ENCODE measurements around the gene ABCA7.
A peak's percentile ranks its signal among the peaks of the same experiment; 100 is the strongest.

The ABCA7 gene

GRCh38 chr19:1011831-1012333 is 28.0 kb upstream of the ABCA7 start:
- Histone ChIP-seq H3K4me1 (ENCODE audit: control insufficient read depth, insufficient read depth, low read length, poor library complexity, severe bottlenecking) (peaks cover 14% of the 10 kb centered on the region), H3K36me3 (ENCODE audit: control insufficient read depth, insufficient read depth, low read length) (peaks cover 54% of the 10 kb centered on the region), H3K27ac (ENCODE audit: low read depth, low read length, severe bottlenecking) (no peak overlapping the region), H3K4me3 (ENCODE audit: extremely low read depth, insufficient read depth, low read length, poor library complexity, severe bottlenecking) (no peak overlapping the region), H3K9me3 (ENCODE audit: control insufficient read depth, low read length) (no peaks in the 10 kb centered on the region)
- WGBS, 2 experiments (ENCODE audit: insufficient coverage in 2 of 2) = 95 to 97% methylated on average over 35 to 36 of the region's 36 CpGs

GRCh38 chr19:1012334-1012733 is 27.6 kb upstream of the ABCA7 start:
- no peaks in the 10 kb centered on the region for H3K9me3 ChIP-seq (ENCODE audit: control insufficient read depth, low read length)
- WGBS, 2 experiments (ENCODE audit: insufficient coverage in 2 of 2) = 94 to 97% methylated on average over 17 to 18 of the region's 18 CpGs
- no peak overlapping the region for H3K27ac ChIP-seq (ENCODE audit: low read depth, low read length, severe bottlenecking)
- peaks cover 19% of the 10 kb centered on the region for H3K4me1 ChIP-seq (ENCODE audit: control insufficient read depth, insufficient read depth, low read length, poor library complexity, severe bottlenecking)
- H3K4me3 ChIP-seq (ENCODE audit: extremely low read depth, insufficient read depth, low read length, poor library complexity, severe bottlenecking) = no peak overlapping the region
- peaks cover 54% of the 10 kb centered on the region for H3K36me3 ChIP-seq (ENCODE audit: control insufficient read depth, insufficient read depth, low read length)

- peaks cover 28% of the 10 kb centered on the region for H3K4me1 ChIP-seq (ENCODE audit: control insufficient read depth, insufficient read depth, low read length, poor library complexity, severe bottlenecking)
- 95 to 99% methylated on average over 8 to 10 of the region's 10 CpGs for WGBS, 2 experiments (ENCODE audit: insufficient coverage in 2 of 2)
- no peak overlapping the region for H3K4me3 ChIP-seq (ENCODE audit: extremely low read depth, insufficient read depth, low read length, poor library complexity, severe bottlenecking)
- H3K9me3 ChIP-seq (ENCODE audit: control insufficient read depth, low read length) = no peaks in the 10 kb centered on the region
- no peak overlapping the region for H3K27ac ChIP-seq (ENCODE audit: low read depth, low read length, severe bottlenecking)
- H3K36me3 ChIP-seq (ENCODE audit: control insufficient read depth, insufficient read depth, low read length) = peaks cover 57% of the 10 kb centered on the region
These were observed 26.7 kb upstream of the ABCA7 start for GRCh38 chr19:1013218-1013617.

GRCh38 chr19:1014161-1015060 is 25.5 kb upstream of the ABCA7 start:
- peaks cover 65% of the 10 kb centered on the region for H3K36me3 ChIP-seq (ENCODE audit: control insufficient read depth, insufficient read depth, low read length)
- no peak overlapping the region for H3K4me3 ChIP-seq (ENCODE audit: extremely low read depth, insufficient read depth, low read length, poor library complexity, severe bottlenecking)
- no peaks in the 10 kb centered on the region for H3K9me3 ChIP-seq (ENCODE audit: control insufficient read depth, low read length)
- H3K4me1 ChIP-seq (ENCODE audit: control insufficient read depth, insufficient read depth, low read length, poor library complexity, severe bottlenecking) = peaks cover 36% of the 10 kb centered on the region
- H3K27ac ChIP-seq (ENCODE audit: low read depth, low read length, severe bottlenecking) = no peak overlapping the region
- 95 to 96% methylated on average over 41 to 49 of the region's 49 CpGs for WGBS, 2 experiments (ENCODE audit: insufficient coverage in 2 of 2)

- H3K27ac ChIP-seq (ENCODE audit: low read depth, low read length, severe bottlenecking) = no peak overlapping the region
- 92 to 97% methylated on average over 29 of the region's 29 CpGs for WGBS, 2 experiments (ENCODE audit: insufficient coverage in 2 of 2)
These were observed 24.7 kb upstream of the ABCA7 start for GRCh38 chr19:1015061-1015781.

GRCh38 chr19:1015782-1016646 is 23.9 kb upstream of the ABCA7 start:
- Histone ChIP-seq H3K9me3 (ENCODE audit: control insufficient read depth, low read length) (no peaks in the 10 kb centered on the region), H3K36me3 (ENCODE audit: control insufficient read depth, insufficient read depth, low read length) (peaks cover 55% of the 10 kb centered on the region), H3K27ac (ENCODE audit: low read depth, low read length, severe bottlenecking) (peak overlapping the region; percentile 57), H3K4me3 (ENCODE audit: extremely low read depth, insufficient read depth, low read length, poor library complexity, severe bottlenecking) (no peak overlapping the region), H3K4me1 (ENCODE audit: control insufficient read depth, insufficient read depth, low read length, poor library complexity, severe bottlenecking) (peaks cover 41% of the 10 kb centered on the region)
- 61 to 70% methylated on average over 20 to 27 of the region's 31 CpGs for WGBS, 2 experiments (ENCODE audit: insufficient coverage in 2 of 2)

More at GRCh38 chr19:1015061-1015781, 24.7 kb upstream of the ABCA7 start:
- no peak overlapping the region for H3K4me3 ChIP-seq (ENCODE audit: extremely low read depth, insufficient read depth, low read length, poor library complexity, severe bottlenecking)
- peaks cover 41% of the 10 kb centered on the region for H3K4me1 ChIP-seq (ENCODE audit: control insufficient read depth, insufficient read depth, low read length, poor library complexity, severe bottlenecking)
- no peaks in the 10 kb centered on the region for H3K9me3 ChIP-seq (ENCODE audit: control insufficient read depth, low read length)
- peaks cover 60% of the 10 kb centered on the region for H3K36me3 ChIP-seq (ENCODE audit: control insufficient read depth, insufficient read depth, low read length)

- 70 to 73% methylated on average over 9 to 12 of the region's 12 CpGs for WGBS, 2 experiments (ENCODE audit: insufficient coverage in 2 of 2)
- no peak overlapping the region for H3K4me3 ChIP-seq (ENCODE audit: extremely low read depth, insufficient read depth, low read length, poor library complexity, severe bottlenecking)
- no peaks in the 10 kb centered on the region for H3K9me3 ChIP-seq (ENCODE audit: control insufficient read depth, low read length)
- peak overlapping the region; percentile 57 for H3K27ac ChIP-seq (ENCODE audit: low read depth, low read length, severe bottlenecking)
- H3K36me3 ChIP-seq (ENCODE audit: control insufficient read depth, insufficient read depth, low read length) = peaks cover 50% of the 10 kb centered on the region
- peaks cover 41% of the 10 kb centered on the region for H3K4me1 ChIP-seq (ENCODE audit: control insufficient read depth, insufficient read depth, low read length, poor library complexity, severe bottlenecking)
These were observed 23.2 kb upstream of the ABCA7 start for GRCh38 chr19:1016647-1017114.

GRCh38 chr19:1017115-1017905 is 22.6 kb upstream of the ABCA7 start:
- peaks cover 43% of the 10 kb centered on the region for H3K36me3 ChIP-seq (ENCODE audit: control insufficient read depth, insufficient read depth, low read length)
- peaks cover 41% of the 10 kb centered on the region for H3K4me1 ChIP-seq (ENCODE audit: control insufficient read depth, insufficient read depth, low read length, poor library complexity, severe bottlenecking)
- H3K9me3 ChIP-seq (ENCODE audit: control insufficient read depth, low read length) = no peaks in the 10 kb centered on the region
- H3K27ac ChIP-seq (ENCODE audit: low read depth, low read length, severe bottlenecking) = peak overlapping the region; percentile 29
- 85 to 90% methylated on average over 16 to 24 of the region's 24 CpGs for WGBS, 2 experiments (ENCODE audit: insufficient coverage in 2 of 2)
- H3K4me3 ChIP-seq (ENCODE audit: extremely low read depth, insufficient read depth, low read length, poor library complexity, severe bottlenecking) = no peak overlapping the region

- H3K27ac ChIP-seq (ENCODE audit: low read depth, low read length, severe bottlenecking) = no peak overlapping the region
- H3K36me3 ChIP-seq (ENCODE audit: control insufficient read depth, insufficient read depth, low read length) = peaks cover 37% of the 10 kb centered on the region
- H3K9me3 ChIP-seq (ENCODE audit: control insufficient read depth, low read length) = no peaks in the 10 kb centered on the region
- H3K4me1 ChIP-seq (ENCODE audit: control insufficient read depth, insufficient read depth, low read length, poor library complexity, severe bottlenecking) = peaks cover 41% of the 10 kb centered on the region
- H3K4me3 ChIP-seq (ENCODE audit: extremely low read depth, insufficient read depth, low read length, poor library complexity, severe bottlenecking) = no peak overlapping the region
- WGBS, 2 experiments (ENCODE audit: insufficient coverage in 2 of 2) = 93 to 94% methylated on average over 7 to 9 of the region's 9 CpGs
These were observed 22.0 kb upstream of the ABCA7 start for GRCh38 chr19:1017906-1018305.
